Activated T-helper 1 cell treated with anti-CD3 and anti-CD28 coated beads, Interleukin-2, amount 50 U/mL, for 16 hours (primary cell): Measurements from ENCODE around the gene HSD17B1.

ENCODE experiments used
- DNase-seq, 2 donors: peaks; one replicate each; pipeline ENCODE4 v3.0.0-alpha.2; 2020; ENCODE audit warnings: low read depth in 1 of 2, low spot score in 1 of 2

The HSD17B1 gene

DNA sequence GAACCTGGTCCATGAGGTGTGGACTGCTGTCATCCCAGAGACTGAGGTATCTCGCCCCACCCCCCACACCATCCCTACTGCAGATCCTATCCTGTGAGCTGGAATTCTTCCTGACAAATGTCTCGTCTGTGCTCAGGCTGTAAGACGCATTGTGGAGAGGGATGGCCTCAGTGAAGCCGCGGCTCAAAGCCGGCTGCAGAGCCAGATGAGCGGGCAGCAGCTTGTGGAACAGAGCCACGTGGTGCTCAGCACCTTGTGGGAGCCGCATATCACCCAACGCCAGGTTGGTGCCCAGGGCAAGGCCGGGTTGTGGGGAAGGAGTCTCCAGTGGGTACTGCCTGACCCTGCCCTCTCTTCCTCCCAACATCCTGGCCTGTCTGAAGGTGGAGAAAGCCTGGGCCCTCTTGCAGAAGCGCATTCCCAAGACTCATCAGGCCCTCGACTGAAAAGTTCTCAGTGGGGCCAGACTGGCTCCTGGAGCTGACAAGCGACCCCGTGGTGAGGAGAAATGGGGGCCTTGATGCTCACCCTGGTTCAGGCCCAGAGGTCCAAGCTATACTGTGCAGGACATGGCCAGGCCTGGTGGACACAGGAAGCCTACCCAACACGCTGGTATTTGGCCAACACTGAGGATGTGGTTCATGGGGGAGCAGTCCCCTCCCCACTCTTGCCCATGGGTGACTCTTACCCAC lies 12.9 kb downstream of the HSD17B1 start:
- DNase-seq, result no peak

DNA sequence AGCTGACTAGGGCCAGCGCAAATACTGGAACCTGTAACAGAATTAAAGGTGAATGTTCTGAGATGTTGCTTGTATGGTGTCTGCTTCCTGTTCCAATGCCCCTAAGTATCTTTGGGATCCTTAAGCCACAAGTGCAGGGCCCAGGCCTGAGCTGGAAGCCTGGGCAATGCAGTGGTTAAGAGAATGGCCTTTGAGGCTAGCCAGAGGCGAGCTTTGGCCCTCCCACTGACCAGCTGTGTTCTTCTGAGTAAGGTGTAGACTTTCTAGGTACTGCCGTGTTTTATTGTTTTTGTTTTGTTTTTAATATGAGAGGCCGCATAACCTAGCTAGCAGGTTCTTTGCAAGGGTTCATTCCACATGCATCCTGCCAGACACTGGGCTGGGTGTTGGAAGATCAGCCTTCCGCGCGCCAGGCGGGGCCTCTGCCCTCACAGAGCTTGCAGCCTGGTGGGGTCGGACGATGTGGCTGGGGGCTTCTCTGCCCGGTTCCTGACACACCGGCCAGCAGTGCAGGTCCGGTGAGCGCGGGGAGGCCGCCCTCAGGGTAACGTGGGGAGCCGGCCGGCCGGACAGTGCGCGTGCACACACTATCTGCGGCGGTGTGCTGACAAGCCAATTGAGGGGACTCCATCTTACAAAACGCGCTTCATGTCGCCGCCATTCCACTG lies 13.6 kb downstream of the HSD17B1 start:
- no peak for DNase-seq

GRCh38 chr17:42566883-42567573 lies 14.3 kb downstream of the HSD17B1 start, which contains the start of gene MLX:
TSS of gene MLX (plus strand) at chr17:42567100. CDS start at chr17:42567125, 25 bp downstream.
- DNase-seq, result peak; percentile 81 to 88

DNA sequence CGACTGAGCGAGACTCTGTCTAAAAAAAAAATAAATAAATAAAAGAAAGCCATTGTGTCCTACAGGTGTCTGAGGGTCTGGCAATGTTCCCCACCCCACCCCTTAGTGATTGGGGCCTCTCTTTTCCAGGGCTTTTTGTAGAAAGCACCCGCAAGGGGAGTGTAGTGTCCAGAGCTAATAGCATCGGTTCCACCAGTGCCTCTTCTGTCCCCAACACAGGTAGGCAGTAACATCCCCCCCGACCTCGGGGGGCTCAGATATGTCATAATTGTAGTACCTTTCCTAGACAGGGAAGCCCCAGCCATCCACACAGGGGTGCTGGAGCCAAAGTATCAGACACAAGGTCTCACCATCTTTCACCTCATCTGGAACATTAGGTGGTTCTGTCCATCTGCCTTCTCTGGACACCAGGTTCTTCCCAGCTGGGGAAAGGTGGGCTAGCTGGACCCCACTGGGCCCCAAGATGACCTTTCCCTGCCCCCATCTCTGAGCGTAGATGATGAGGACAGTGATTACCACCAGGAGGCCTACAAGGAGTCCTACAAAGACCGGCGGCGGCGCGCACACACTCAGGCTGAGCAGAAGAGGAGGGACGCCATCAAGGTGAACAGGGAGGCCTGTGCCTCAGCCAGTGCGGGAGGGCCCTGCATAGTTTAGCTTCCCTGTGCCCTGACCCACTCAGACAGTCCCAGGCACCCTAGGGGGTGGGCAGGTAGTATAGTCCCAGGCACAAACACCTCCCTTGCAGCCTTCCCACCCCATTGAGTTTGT lies 15.8 kb downstream of the HSD17B1 start:
- no peak for DNase-seq

DNA sequence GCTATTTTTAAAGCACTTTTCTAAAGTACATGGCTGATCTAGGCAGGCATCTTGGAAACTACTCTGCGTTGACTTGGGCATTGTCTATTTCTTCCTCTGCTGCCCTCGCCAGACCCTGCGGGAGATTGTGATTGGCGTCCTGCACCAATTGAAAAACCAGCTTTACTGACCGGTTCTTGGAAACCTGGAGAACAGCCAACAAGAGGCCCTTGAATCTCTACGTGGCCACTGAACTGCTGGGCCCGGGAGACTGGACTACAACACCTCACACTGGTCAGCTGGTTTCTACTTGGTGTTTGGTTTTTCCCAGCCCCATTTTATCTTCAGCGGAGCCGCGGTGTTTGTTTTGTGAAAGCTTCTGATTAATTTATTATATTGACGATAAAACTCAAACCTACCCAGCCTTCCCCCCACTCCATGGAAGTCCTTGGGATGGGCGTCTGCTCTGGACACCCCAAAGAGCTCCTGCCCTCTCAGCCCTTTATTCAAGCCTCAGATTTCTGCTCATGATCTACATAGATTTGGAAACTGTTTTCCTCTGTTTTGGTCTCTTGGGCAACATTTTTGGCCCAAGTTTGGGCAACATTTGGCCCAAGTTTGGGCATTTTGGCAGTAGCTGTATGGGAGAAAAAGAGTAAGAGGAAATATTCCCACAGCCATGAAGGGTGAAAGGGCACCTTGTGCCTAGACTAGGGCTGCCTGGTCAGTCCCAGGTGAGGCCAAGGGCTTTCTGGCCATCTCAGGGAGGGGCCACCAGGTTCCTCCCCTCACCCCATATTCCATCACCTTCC lies 18.9 kb downstream of the HSD17B1 start:
- no peak for DNase-seq

GRCh38 chr17:42573095-42573494 lies 20.4 kb downstream of the HSD17B1 start:
- no peak for DNase-seq

DNA sequence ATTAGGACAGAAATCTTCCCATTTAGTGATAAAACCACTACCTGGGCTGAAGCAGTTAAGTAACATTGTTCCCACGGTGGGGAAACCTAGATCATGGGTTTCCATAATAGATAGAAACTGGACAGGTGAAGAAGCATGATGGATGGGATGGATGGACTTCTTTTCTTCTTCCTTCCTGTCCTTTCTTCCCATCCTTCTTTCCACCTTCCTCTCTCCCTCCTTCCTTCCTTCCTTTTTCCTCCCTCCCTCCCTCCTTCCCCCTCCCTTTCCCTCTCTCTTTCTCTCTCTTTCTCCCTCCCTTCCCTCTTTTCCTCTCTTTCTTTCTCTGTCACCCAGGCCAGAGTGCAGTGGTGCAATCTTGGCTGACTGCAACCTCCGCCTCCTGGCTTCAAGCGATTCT lies 21.7 kb downstream of the HSD17B1 start:
- no peak for DNase-seq

DNA sequence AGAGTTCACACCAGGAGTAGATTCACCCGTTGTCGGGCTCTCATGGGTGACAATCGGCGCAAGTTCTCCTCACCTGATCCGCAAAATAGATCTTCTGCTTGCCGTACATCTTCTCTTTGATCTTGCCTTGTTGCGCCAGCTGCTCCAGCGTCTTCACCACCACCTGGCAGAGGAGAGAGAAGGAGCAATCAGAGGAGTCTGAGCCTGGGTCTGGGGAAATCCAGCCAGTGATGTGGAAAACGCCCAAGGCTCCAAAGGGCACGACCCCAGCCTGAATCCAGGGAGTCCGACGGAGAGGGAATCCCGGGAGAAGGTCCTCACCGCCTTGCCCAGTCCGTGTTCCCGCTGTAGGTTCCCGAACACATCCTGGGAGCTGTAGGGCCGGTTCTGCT lies 24.4 kb downstream of the HSD17B1 start:
- no peak for DNase-seq

DNA sequence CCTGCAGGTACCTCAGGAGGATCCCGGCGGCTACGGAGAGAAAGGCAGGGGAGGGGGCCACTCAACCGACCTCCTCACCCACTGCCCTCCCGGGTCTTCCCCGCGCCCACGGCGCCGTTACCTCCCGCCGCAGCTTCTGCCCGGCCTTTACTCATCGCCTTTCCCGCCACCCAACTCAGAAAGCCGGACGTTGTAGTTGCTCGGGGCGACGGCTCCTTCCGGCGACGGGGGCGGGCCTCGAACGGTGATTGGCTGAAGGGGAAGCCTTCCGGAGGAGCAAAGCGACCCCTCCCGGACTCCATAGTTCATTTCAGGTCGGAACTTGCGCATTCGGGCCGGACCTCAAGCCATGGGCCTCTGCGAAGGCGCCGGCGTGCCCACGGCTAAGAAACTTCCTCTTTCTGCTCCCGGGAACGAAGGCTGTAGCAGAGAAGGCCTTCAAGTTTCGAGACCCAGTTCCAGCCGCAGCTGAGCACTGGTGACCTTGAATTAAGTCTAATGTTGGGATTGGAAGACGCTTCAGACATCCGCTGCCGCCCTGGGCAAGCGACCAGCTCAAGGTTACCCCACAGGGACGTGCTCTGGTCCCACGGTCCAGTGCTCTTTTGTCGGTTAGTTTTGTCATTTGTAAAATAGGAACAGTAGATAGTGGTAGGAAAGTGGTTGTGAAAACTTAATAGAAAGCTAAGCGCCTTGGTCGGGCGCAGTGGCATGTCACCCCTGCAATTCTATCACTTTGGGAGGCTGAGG lies 25.0 kb downstream of the HSD17B1 start, which contains the start of gene PSMC3IP:
Gene PSMC3IP, minus strand, starts transcription at position 198 of the 750 bp plus-strand sequence. Its CDS starts 43 bp downstream, at position 155.
- peak; percentile 83 to 88 for DNase-seq

- DNase-seq, result peak in 1 of 2 donors; percentile 43
Observed at GRCh38 chr17:42578282-42578869, 25.7 kb downstream of the HSD17B1 start.

DNA sequence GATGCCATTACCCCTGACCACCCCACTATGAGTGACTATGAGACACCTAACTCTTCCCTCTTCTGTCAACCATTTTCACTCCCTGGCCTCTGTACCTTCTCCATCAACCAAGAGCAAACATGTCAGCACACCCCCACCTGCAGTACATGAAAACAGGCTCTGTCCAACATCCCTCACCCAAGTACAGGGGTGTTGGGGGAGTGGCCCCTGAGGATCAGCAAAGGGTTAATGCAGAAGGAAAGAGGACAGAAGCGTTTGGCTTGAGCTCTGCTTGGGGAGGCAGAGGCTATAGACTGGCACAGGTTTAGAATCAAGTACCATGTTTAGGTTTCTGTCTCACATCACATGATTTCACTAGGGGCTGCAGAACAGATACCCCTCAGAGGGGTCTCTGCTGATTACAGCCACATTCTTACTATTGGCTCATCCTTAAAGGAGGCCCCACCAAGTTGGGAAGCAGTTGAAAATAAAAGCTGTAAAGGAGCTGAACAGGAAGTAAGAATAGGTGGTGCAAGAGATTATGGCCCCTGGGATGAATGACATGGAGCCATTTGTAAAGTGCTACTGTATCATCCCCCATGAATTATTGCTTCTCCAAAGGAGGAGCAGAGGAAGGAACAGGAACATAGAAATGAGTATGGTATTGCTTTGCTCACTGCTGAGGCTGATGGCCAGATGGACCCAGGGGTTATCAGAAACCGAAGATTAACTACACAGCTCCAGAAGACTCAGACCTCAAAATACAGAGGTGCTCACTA lies 27.2 kb downstream of the HSD17B1 start:
- no peak for DNase-seq

DNA sequence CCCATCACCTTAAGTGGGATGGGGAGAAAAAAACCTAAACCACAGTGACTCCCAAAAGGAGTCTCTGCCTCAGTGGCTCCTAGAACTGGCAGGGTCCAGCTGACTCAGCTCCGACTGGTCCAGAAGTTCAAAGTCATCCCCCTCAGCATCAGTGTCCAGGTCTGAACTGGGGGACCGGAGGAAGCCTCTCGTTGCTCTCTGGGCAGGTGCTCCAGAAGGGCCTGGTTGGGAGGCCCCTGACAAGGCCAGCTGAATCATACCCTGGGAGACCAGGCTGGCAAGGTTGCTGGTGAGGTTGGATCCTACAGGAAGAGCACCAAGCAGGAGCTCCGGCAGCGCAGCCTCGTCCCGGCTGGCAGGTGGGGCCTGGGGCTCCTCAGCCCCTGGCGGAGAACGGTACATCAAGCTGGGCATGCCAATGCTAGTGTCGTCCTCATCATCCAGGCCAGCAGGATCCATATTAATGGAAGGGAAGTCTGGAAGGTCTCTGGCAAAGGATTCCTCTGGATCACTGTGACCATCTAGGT lies 29.1 kb downstream of the HSD17B1 start:
- DNase-seq, result no peak

DNA sequence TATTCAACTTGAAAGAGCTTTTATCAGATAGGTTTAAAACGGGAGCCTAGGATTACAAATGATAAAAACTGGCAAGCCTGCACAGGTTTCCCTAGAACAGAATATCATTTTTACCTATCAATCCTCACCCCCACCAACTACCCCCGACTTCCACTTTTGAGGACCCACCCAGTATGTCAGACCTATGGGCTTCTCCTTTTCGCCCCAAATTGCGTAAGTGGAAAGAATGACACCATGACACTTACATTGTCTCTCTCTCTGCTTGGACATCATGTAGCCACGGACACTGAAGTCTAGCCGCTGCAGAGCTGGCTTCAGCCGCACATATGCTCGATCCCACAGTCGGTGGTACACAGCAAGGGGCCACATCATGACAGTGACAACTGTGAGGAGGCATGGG lies 32.2 kb downstream of the HSD17B1 start:
- DNase-seq, result no peak

DNA sequence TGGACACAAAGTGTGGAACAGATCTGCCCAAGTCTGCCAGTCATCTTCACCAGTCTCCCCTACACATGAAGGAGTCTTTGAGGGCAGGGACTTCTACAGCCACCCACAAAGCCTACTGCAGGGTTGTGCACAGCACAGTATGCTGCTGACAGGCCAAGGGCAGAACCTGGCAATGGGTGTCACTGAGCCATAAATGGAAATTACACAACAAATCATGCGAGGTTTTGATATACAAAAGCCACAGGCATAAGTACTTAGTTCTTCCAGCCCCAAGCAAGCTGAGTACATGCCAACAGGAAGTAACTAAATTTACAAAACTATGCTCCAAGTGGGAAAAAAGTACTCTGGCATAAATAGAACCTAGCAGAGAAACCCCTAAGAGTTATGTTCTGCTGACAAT lies 32.6 kb downstream of the HSD17B1 start:
- no peak for DNase-seq

- no peak for DNase-seq
Observed at GRCh38 chr17:42586514-42587230, 33.9 kb downstream of the HSD17B1 start.

GRCh38 chr17:42590886-42591285 lies 38.2 kb downstream of the HSD17B1 start:
- DNase-seq, result no peak

DNA sequence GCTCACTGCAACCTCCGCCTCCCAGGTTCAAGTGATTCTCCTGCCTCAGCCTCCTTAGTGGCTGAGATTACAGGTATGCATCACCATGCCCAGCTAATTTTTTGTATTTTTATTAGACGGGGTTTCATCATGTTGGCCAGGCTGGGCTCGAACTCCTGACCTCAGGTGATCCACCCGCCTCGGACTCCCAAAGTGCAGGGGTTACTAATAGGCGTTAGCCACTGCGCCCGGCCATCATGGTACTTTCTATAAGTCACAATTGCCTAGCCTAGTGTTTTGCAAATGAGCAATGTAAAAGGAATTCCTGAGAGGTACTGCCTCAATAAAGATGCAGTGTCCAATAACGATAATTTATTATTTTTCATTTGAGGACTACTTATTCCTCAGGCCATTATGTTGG lies 38.7 kb downstream of the HSD17B1 start:
- no peak for DNase-seq

- DNase-seq, result no peak
Observed at GRCh38 chr17:42596386-42596785, 43.7 kb downstream of the HSD17B1 start.
